ENCODE measurements around the gene MAPK6.
"Not testable (repeated sequence)": the region's sequence is repeated elsewhere in the genome, so short reads cannot be mapped to it uniquely, and the experiment has no call there.

MAPK6 gene

DNA sequence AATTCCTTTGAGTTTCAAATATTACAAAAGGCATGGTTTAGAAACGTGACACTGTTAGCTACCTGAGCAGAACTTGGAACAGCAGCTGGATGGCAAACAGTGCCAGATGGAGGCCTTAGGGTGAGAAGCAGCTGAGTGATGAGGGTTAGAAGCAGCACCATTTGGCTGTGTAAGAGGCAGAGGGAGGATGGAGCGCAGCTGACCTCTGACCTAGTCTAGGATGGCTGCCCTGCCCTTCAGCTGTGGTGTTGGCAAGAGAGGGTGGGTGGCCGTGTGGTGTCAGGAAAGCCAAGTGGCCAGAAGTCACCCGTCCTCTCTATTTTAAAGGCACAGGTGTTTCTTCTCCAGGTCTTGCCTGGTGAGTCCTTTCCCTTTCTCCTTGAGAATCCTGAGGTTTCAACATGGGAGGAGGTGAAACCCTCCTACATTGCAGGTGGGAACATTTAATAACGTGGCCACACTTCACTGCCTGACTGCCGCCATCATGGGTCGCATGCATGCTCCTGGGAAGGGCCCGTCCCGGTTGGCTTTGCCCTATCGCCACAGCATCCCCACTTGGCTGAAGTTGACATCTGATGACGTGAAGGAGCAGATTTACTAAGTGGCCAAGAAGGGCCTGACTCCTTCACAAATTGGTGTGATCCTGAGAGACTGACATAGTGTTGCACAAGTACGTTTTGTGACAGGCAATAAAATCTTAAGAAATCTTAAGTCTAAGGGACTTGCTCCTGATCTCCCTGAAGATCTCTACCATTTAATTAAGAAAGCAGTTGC lies 76.0 kb downstream of the MAPK6 start:
- no peak overlapping the region for H4K8ac ChIP-seq (ENCODE audit: low read depth, low read length)
- H2BK120ac ChIP-seq (ENCODE audit: low read depth, low read length): no peak overlapping the region
- DNase-seq (ENCODE audit: low spot score): no peak
- H2BK12ac ChIP-seq (ENCODE audit: low read length): no peak overlapping the region
- no peak overlapping the region for H2BK15ac ChIP-seq (ENCODE audit: low read length)
- H4K91ac ChIP-seq (ENCODE audit: low read depth, low read length, poor library complexity): no peak overlapping the region
- H2BK5ac ChIP-seq (ENCODE audit: low read length): no peak overlapping the region
- H3K18ac ChIP-seq (ENCODE audit: low read length): no peak overlapping the region
- H3K27ac ChIP-seq (replicated peaks; ENCODE audit: low read length): no peak overlapping the region
- no peak overlapping the region for H3K4ac ChIP-seq (ENCODE audit: low read length)
- H3K23ac ChIP-seq (ENCODE audit: low read depth, low read length, poor library complexity): no peak overlapping the region
- H3K36me3 ChIP-seq (replicated peaks in 1 of 2; ENCODE audit: control insufficient read depth in 2 of 2, insufficient read depth in 2 of 2, low read length in 2 of 2): no peaks in the 10 kb centered on the region
- no peak overlapping the region for H2AFZ ChIP-seq (ENCODE audit: low read length)
- H3K14ac ChIP-seq (ENCODE audit: low read length): no peak overlapping the region
- no peaks in the 10 kb centered on the region for H3K79me1 ChIP-seq (ENCODE audit: low read depth, low read length)
- H3K9me3 ChIP-seq (replicated peaks in 1 of 2; ENCODE audit: control insufficient read depth in 2 of 2, insufficient read depth in 1 of 2, low read depth in 1 of 2, low read length in 2 of 2): peaks cover 0 to 6% of the 10 kb centered on the region in 2 donors
- H3K27me3 ChIP-seq (ENCODE audit: control insufficient read depth in 3 of 3, insufficient read depth in 3 of 3, low read depth in 1 of 3, low read length in 3 of 3): no peaks in the 10 kb centered on the region
- no peak overlapping the region for H3K9ac ChIP-seq (ENCODE audit: low read depth, low read length, poor library complexity)
- peaks cover 0 to 2% of the 10 kb centered on the region in 2 donors for H3K4me1 ChIP-seq (ENCODE audit: control insufficient read depth in 2 of 2, insufficient read depth in 1 of 2, low read depth in 1 of 2, low read length in 2 of 2)
- no peak overlapping the region for H3K4me3 ChIP-seq (ENCODE audit: low read length in 2 of 2)
- H2AK5ac ChIP-seq (ENCODE audit: low read depth, low read length): no peak overlapping the region
- no peak overlapping the region for H3K4me2 ChIP-seq (ENCODE audit: insufficient read depth, low read length, poor library complexity, severe bottlenecking)
- no CpG with 5 or more reads among the region's 12 CpGs for WGBS, 2 donors (ENCODE audit: extremely low coverage in 2 of 2, insufficient read length in 2 of 2, insufficient replicate concordance in 1 of 2)

GRCh38 chr15:52095597-52096262 lies 76.7 kb downstream of the MAPK6 start:
- no peak overlapping the region for H2AK5ac ChIP-seq (ENCODE audit: low read depth, low read length)
- no peak overlapping the region for H3K18ac ChIP-seq (ENCODE audit: low read length)
- H3K36me3 ChIP-seq (replicated peaks in 1 of 2; ENCODE audit: control insufficient read depth in 2 of 2, insufficient read depth in 2 of 2, low read length in 2 of 2): no peaks in the 10 kb centered on the region
- H3K4ac ChIP-seq (ENCODE audit: low read length): no peak overlapping the region
- no CpG with 5 or more reads among the region's 4 CpGs for WGBS, 2 donors (ENCODE audit: extremely low coverage in 2 of 2, insufficient read length in 2 of 2, insufficient replicate concordance in 1 of 2)
- DNase-seq (ENCODE audit: low spot score): no peak
- H3K9ac ChIP-seq (ENCODE audit: low read depth, low read length, poor library complexity): no peak overlapping the region
- no peaks in the 10 kb centered on the region for H3K9me3 ChIP-seq (replicated peaks in 1 of 2; ENCODE audit: control insufficient read depth in 2 of 2, insufficient read depth in 1 of 2, low read depth in 1 of 2, low read length in 2 of 2)
- H4K8ac ChIP-seq (ENCODE audit: low read depth, low read length): no peak overlapping the region
- H2BK12ac ChIP-seq (ENCODE audit: low read length): no peak overlapping the region
- no peak overlapping the region for H3K4me2 ChIP-seq (ENCODE audit: insufficient read depth, low read length, poor library complexity, severe bottlenecking)
- H3K23ac ChIP-seq (ENCODE audit: low read depth, low read length, poor library complexity): no peak overlapping the region
- H2BK5ac ChIP-seq (ENCODE audit: low read length): no peak overlapping the region
- H3K27ac ChIP-seq (replicated peaks; ENCODE audit: low read length): no peak overlapping the region
- H2AFZ ChIP-seq (ENCODE audit: low read length): no peak overlapping the region
- no peaks in the 10 kb centered on the region for H3K79me1 ChIP-seq (ENCODE audit: low read depth, low read length)
- no peaks in the 10 kb centered on the region for H3K27me3 ChIP-seq (ENCODE audit: control insufficient read depth in 3 of 3, insufficient read depth in 3 of 3, low read depth in 1 of 3, low read length in 3 of 3)
- H3K14ac ChIP-seq (ENCODE audit: low read length): no peak overlapping the region
- H3K4me1 ChIP-seq (ENCODE audit: control insufficient read depth in 2 of 2, insufficient read depth in 1 of 2, low read depth in 1 of 2, low read length in 2 of 2): peaks cover 0 to 2% of the 10 kb centered on the region in 2 donors
- no peak overlapping the region for H2BK15ac ChIP-seq (ENCODE audit: low read length)
- H3K4me3 ChIP-seq (ENCODE audit: low read length in 2 of 2): no peak overlapping the region
- no peak overlapping the region for H2BK120ac ChIP-seq (ENCODE audit: low read depth, low read length)
- H4K91ac ChIP-seq (ENCODE audit: low read depth, low read length, poor library complexity): no peak overlapping the region

DNA sequence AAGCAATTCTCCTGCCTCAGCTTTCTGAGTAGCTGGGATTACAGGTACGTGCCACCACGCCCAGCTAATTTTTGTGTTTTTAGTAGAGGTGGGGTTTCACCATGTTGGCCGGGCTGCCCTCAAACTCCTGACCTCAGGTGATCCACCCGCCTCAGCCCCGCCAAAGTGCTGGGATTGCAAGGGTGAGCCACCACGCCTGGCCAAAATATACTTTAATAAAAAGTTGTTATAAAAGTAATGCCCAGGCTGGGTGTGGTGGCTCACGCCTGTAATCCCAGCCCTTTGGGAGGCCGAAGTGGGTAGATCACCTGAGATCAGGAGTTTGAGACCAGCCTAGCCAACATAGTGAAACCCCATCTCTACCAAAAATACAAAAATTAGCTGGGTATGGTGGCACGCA lies 77.5 kb downstream of the MAPK6 start:
- not testable (repeated sequence) for H3K23ac ChIP-seq (ENCODE audit: low read depth, low read length, poor library complexity); H3K14ac ChIP-seq (ENCODE audit: low read length); H3K4me3 ChIP-seq (ENCODE audit: low read length in 2 of 2); H4K8ac ChIP-seq (ENCODE audit: low read depth, low read length); H3K79me1 ChIP-seq (ENCODE audit: low read depth, low read length); H2BK5ac ChIP-seq (ENCODE audit: low read length); H3K9me3 ChIP-seq (replicated peaks in 1 of 2; ENCODE audit: control insufficient read depth in 2 of 2, insufficient read depth in 1 of 2, low read depth in 1 of 2, low read length in 2 of 2); DNase-seq (ENCODE audit: low spot score); H3K27ac ChIP-seq (replicated peaks; ENCODE audit: low read length); H2AFZ ChIP-seq (ENCODE audit: low read length); H3K4me1 ChIP-seq (ENCODE audit: control insufficient read depth in 2 of 2, insufficient read depth in 1 of 2, low read depth in 1 of 2, low read length in 2 of 2); H2BK120ac ChIP-seq (ENCODE audit: low read depth, low read length); H3K4me2 ChIP-seq (ENCODE audit: insufficient read depth, low read length, poor library complexity, severe bottlenecking); H2BK12ac ChIP-seq (ENCODE audit: low read length); H3K9ac ChIP-seq (ENCODE audit: low read depth, low read length, poor library complexity); H2BK15ac ChIP-seq (ENCODE audit: low read length); H3K4ac ChIP-seq (ENCODE audit: low read length); H3K27me3 ChIP-seq (ENCODE audit: control insufficient read depth in 3 of 3, insufficient read depth in 3 of 3, low read depth in 1 of 3, low read length in 3 of 3); H3K36me3 ChIP-seq (replicated peaks in 1 of 2; ENCODE audit: control insufficient read depth in 2 of 2, insufficient read depth in 2 of 2, low read length in 2 of 2); H2AK5ac ChIP-seq (ENCODE audit: low read depth, low read length); H3K18ac ChIP-seq (ENCODE audit: low read length); H4K91ac ChIP-seq (ENCODE audit: low read depth, low read length, poor library complexity)
- WGBS, 2 donors (ENCODE audit: extremely low coverage in 2 of 2, insufficient read length in 2 of 2, insufficient replicate concordance in 1 of 2): no CpG with 5 or more reads among the region's 9 CpGs

GRCh38 chr15:52097180-52097579 lies 78.2 kb downstream of the MAPK6 start:
- H3K27ac ChIP-seq (replicated peaks; ENCODE audit: low read length): no peak overlapping the region
- H4K8ac ChIP-seq (ENCODE audit: low read depth, low read length): no peak overlapping the region
- H3K4ac ChIP-seq (ENCODE audit: low read length): no peak overlapping the region
- peaks cover 0 to 2% of the 10 kb centered on the region in 2 donors for H3K4me1 ChIP-seq (ENCODE audit: control insufficient read depth in 2 of 2, insufficient read depth in 1 of 2, low read depth in 1 of 2, low read length in 2 of 2)
- no peak overlapping the region for H2BK120ac ChIP-seq (ENCODE audit: low read depth, low read length)
- H3K4me2 ChIP-seq (ENCODE audit: insufficient read depth, low read length, poor library complexity, severe bottlenecking): no peak overlapping the region
- no peak for DNase-seq (ENCODE audit: low spot score)
- no peaks in the 10 kb centered on the region for H3K36me3 ChIP-seq (replicated peaks in 1 of 2; ENCODE audit: control insufficient read depth in 2 of 2, insufficient read depth in 2 of 2, low read length in 2 of 2)
- no peak overlapping the region for H2AK5ac ChIP-seq (ENCODE audit: low read depth, low read length)
- no peak overlapping the region for H3K4me3 ChIP-seq (ENCODE audit: low read length in 2 of 2)
- no peaks in the 10 kb centered on the region for H3K79me1 ChIP-seq (ENCODE audit: low read depth, low read length)
- no peaks in the 10 kb centered on the region for H3K27me3 ChIP-seq (ENCODE audit: control insufficient read depth in 3 of 3, insufficient read depth in 3 of 3, low read depth in 1 of 3, low read length in 3 of 3)
- no peak overlapping the region for H3K23ac ChIP-seq (ENCODE audit: low read depth, low read length, poor library complexity)
- H4K91ac ChIP-seq (ENCODE audit: low read depth, low read length, poor library complexity): no peak overlapping the region
- H3K18ac ChIP-seq (ENCODE audit: low read length): no peak overlapping the region
- no peak overlapping the region for H3K14ac ChIP-seq (ENCODE audit: low read length)
- H3K9ac ChIP-seq (ENCODE audit: low read depth, low read length, poor library complexity): no peak overlapping the region
- no peaks in the 10 kb centered on the region for H3K9me3 ChIP-seq (replicated peaks in 1 of 2; ENCODE audit: control insufficient read depth in 2 of 2, insufficient read depth in 1 of 2, low read depth in 1 of 2, low read length in 2 of 2)
- no peak overlapping the region for H2BK12ac ChIP-seq (ENCODE audit: low read length)
- H2AFZ ChIP-seq (ENCODE audit: low read length): no peak overlapping the region
- no peak overlapping the region for H2BK15ac ChIP-seq (ENCODE audit: low read length)
- H2BK5ac ChIP-seq (ENCODE audit: low read length): no peak overlapping the region

Measured in neuronal stem cell (in vitro differentiated cells).